CD4-positive, alpha-beta T cell treated with Interleukin-1 beta for 1 hour (primary cell): Measurements from ENCODE around the gene RRAS2.
A peak's percentile ranks its signal among the peaks of the same experiment; 100 is the strongest.
"Not testable (repeated sequence)": the region's sequence is repeated elsewhere in the genome, so short reads cannot be mapped to it uniquely, and the experiment has no call there.

ENCODE experiments used
- DNase-seq, 2 donors: peaks; one replicate each; pipeline ENCODE4 v3.0.0-alpha.2; 2020 to 2022

The RRAS2 gene

GRCh38 chr11:14305649-14306048, 53.3 kb downstream of the RRAS2 start:
- DNase-seq = no peak

- no peak for DNase-seq
These were observed 54.4 kb downstream of the RRAS2 start for GRCh38 chr11:14304601-14305000.

GRCh38 chr11:14300661-14301304, 58.2 kb downstream of the RRAS2 start:
- peak; percentile 52 to 60 for DNase-seq

- DNase-seq = no peak
These were observed 59.1 kb downstream of the RRAS2 start for GRCh38 chr11:14299921-14300320.

GRCh38 chr11:14290422-14290821, 68.6 kb downstream of the RRAS2 start:
- DNase-seq = no peak

- no peak for DNase-seq
These were observed 70.6 kb downstream of the RRAS2 start for GRCh38 chr11:14288189-14288935.

GRCh38 chr11:14278869-14279268, 80.1 kb downstream of the RRAS2 start:
- DNase-seq = not testable (repeated sequence)

- DNase-seq = no peak
These were observed 83.9 kb downstream of the RRAS2 start for GRCh38 chr11:14275076-14275475.

GRCh38 chr11:14273895-14274294, 85.1 kb downstream of the RRAS2 start:
- DNase-seq = no peak

GRCh38 chr11:14270690-14271542, 88.1 kb downstream of the RRAS2 start:
- DNase-seq = peak in 1 of 2 donors; percentile 26

- no peak for DNase-seq
These were observed 89.0 kb downstream of the RRAS2 start for GRCh38 chr11:14269692-14270573.

- no peak for DNase-seq
These were observed 90.9 kb downstream of the RRAS2 start for GRCh38 chr11:14267861-14268635.

- DNase-seq = no peak
These were observed 92.4 kb downstream of the RRAS2 start for GRCh38 chr11:14266622-14267021.

GRCh38 chr11:14264966-14265365, 94.0 kb downstream of the RRAS2 start:
- DNase-seq = no peak

- DNase-seq = no peak
These were observed 96.6 kb downstream of the RRAS2 start for GRCh38 chr11:14262271-14262846.

- no peak for DNase-seq
These were observed 97.9 kb downstream of the RRAS2 start for GRCh38 chr11:14261066-14261465.

- DNase-seq = no peak
These were observed 99.1 kb downstream of the RRAS2 start for GRCh38 chr11:14259878-14260277.

GRCh38 chr11:14259186-14259784, 99.7 kb downstream of the RRAS2 start:
- DNase-seq = no peak

GRCh38 chr11:14258221-14258935, 100.6 kb downstream of the RRAS2 start:
- DNase-seq = no peak

- no peak for DNase-seq
These were observed 103.8 kb downstream of the RRAS2 start for GRCh38 chr11:14255238-14255534.
